HG03095 (cell line): ENCODE results near the gene RAX2.
A peak's percentile ranks its signal among the peaks of the same experiment; 100 is the strongest.
"Not testable (repeated sequence)": the region's sequence is repeated elsewhere in the genome, so short reads cannot be mapped to it uniquely, and the experiment has no call there.

Source experiments
- ATAC-seq: cut with Tn5 transposase; IDR thresholded peaks from one replicate; pipeline ENCODE4 v1.9.1; 2021; ENCODE audit warnings: moderate library complexity; ENCODE audit not compliant: unreplicated experiment

RAX2 gene

GRCh38 chr19:3778104-3778867 is 6.3 kb upstream of the RAX2 start:
- no peak for ATAC-seq

GRCh38 chr19:3776479-3777040 is 4.5 kb upstream of the RAX2 start:
- no peak for ATAC-seq

- no peak for ATAC-seq
These were observed 3.8 kb upstream of the RAX2 start for GRCh38 chr19:3775831-3776230.

- ATAC-seq, result no peak
These were observed 3.3 kb upstream of the RAX2 start for GRCh38 chr19:3775374-3775711.

GRCh38 chr19:3774621-3775373 is 2.8 kb upstream of the RAX2 start:
- no peak for ATAC-seq

GRCh38 chr19:3773814-3774515 is 1.9 kb upstream of the RAX2 start:
- ATAC-seq, result no peak

- no peak for ATAC-seq
These were observed 775 bp downstream of the RAX2 start for GRCh38 chr19:3771000-3771905.

- ATAC-seq, result no peak
These were observed 1.7 kb downstream of the RAX2 start for GRCh38 chr19:3770136-3770999.

- no peak for ATAC-seq
These were observed 2.5 kb downstream of the RAX2 start for GRCh38 chr19:3769494-3769893.

- ATAC-seq, result no peak
These were observed 3.3 kb downstream of the RAX2 start for GRCh38 chr19:3768748-3769099.

- no peak for ATAC-seq
These were observed 3.8 kb downstream of the RAX2 start for GRCh38 chr19:3768015-3768747.

- ATAC-seq, result no peak
These were observed 5.0 kb downstream of the RAX2 start for GRCh38 chr19:3767050-3767449.

- no peak for ATAC-seq
These were observed 5.5 kb downstream of the RAX2 start for GRCh38 chr19:3766520-3766919.

GRCh38 chr19:3765757-3766156 is 6.3 kb downstream of the RAX2 start:
- ATAC-seq, result not testable (repeated sequence)

- ATAC-seq, result no peak
These were observed 6.9 kb downstream of the RAX2 start for GRCh38 chr19:3765121-3765520.

GRCh38 chr19:3762501-3763459 is 9.2 kb downstream of the RAX2 start, which contains the start of gene MRPL54:
MRPL54 (plus strand) TSS chr19:3762682; CDS start chr19:3762701, 19 bp downstream.
- ATAC-seq, result peak; percentile 56

GRCh38 chr19:3762130-3762473 is 9.9 kb downstream of the RAX2 start:
- ATAC-seq, result no peak
